ENCODE measurements around the gene POLRMT. TPM values are rescaled to one million over a fixed set of nuclear protein-coding genes. Genes with fewer than 3 reads are reported as not detected.

The POLRMT gene
- total RNA-seq, 6 experiments from 2014 or later, result 29.9 to 44.2 (median 34.7) TPM

DNA sequence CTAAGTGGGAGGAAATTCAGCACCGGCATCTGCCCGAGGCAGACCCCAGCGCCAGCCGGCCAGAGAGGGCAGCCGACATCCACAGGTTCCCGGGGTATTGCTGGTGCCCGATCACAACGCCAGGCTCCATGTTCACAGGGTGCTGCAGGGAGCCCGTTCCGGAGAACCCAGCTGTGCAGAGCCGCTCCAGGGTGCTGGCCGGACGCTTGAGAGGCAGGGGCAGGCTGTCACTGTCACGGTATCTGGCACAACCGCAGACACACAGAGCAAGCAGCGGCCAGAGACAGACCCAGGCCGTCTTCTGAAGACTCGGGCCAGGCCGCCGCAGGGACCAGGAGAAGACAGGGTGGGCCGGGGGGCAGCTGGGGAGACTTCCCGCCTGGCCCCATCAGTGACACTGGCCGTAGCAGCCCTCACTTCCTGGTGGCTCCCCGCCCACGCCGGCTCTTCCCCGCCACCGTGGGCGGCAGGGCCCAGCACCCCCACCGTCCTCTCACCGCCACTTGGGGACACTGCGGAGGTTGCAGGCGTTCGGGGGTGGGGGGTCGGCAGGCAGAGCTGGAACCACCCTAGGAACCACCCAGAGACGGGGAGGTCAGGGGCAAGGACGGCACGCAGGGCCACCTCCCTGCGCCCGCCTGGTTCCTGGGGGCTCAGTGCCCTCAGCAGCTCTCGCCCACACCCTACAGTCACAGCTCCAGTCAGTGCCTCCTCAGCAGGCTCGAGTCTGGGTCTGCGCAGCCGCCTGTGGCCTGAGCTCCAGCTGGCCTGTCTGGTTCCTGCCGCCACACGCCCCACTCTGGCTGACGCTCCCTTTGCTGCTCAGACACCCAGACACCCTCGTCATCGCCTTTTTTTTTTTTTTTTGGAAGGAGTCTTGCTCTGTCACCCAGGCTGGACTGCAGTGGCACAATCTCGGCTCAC, 25.8 kb upstream of the POLRMT start:
- no peaks in the 10 kb centered on the region for H3K36me3 Mint-ChIP-seq (ENCODE audit: low read depth)
- H3K27me3 Mint-ChIP-seq (ENCODE audit: insufficient read depth), result peaks cover 3% of the 10 kb centered on the region
- H3K27ac Mint-ChIP-seq, result no peak overlapping the region; the same call in 1 of the 2 replicates
- TF ChIP-seq, protein P1, sequence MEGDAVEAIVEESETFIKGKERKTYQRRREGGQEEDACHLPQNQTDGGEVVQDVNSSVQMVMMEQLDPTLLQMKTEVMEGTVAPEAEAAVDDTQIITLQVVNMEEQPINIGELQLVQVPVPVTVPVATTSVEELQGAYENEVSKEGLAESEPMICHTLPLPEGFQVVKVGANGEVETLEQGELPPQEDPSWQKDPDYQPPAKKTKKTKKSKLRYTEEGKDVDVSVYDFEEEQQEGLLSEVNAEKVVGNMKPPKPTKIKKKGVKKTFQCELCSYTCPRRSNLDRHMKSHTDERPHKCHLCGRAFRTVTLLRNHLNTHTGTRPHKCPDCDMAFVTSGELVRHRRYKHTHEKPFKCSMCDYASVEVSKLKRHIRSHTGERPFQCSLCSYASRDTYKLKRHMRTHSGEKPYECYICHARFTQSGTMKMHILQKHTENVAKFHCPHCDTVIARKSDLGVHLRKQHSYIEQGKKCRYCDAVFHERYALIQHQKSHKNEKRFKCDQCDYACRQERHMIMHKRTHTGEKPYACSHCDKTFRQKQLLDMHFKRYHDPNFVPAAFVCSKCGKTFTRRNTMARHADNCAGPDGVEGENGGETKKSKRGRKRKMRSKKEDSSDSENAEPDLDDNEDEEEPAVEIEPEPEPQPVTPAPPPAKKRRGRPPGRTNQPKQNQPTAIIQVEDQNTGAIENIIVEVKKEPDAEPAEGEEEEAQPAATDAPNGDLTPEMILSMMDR (IDR thresholded peaks at IDR 0.05), result no peak
- peaks cover 24% of the 10 kb centered on the region for H3K4me1 Mint-ChIP-seq (ENCODE audit: low read depth)
- H3K4me3 Mint-ChIP-seq, result no peak overlapping the region
- no peaks in the 10 kb centered on the region for H3K9me3 Mint-ChIP-seq
- DNase-seq, result no peak

DNA sequence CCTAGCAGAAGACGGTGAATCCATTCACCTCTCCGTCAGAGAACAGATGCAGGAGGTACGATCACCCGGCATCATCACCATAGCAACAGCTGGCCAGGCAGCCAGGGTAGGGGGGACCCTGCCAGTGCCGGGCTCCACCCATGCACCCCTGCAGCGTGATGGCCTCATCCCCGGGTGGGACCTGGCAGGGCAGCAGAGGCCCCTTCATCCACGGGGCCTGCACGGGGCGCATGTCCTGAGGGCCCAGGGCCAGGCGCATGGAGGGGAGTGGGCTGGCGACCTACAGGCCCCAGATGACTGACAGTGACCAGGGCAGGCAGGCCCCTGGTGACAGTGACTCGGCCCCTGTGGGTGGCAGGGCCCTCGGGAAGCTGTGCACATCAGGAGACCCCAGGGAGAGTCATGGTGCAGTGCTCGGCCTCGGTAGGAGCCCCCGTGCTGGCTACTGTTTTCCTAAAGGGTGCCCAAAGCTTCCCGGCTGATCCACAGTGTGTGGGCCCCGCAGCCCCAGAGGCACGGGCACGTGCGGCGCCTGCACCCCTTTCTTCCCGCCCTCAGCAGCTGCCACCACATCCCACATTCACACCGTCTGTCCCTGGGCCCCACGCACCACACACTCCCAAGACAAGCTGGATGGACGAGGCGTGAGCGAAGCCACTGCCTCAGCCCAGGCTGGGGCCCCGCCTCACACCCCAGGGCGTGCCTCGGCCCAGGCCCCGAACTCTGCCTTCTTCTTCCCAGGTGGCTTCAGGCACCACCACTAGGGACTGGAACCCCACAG, 24.9 kb upstream of the POLRMT start:
- DNase-seq, result no peak
- Mint-ChIP-seq H3K27me3 (ENCODE audit: insufficient read depth) (no peaks in the 10 kb centered on the region; the same call in 1 of the 2 replicates), H3K9me3 (no peaks in the 10 kb centered on the region), H3K36me3 (ENCODE audit: low read depth) (no peaks in the 10 kb centered on the region; the same call in 1 of the 2 replicates), H3K27ac (no peak overlapping the region), H3K4me3 (no peak overlapping the region), H3K4me1 (ENCODE audit: low read depth) (peaks cover 18% of the 10 kb centered on the region)
- TF ChIP-seq, protein P1 (IDR thresholded peaks at IDR 0.05), result no peak

- TF ChIP-seq, protein P1 (IDR thresholded peaks at IDR 0.05), result no peak
- no peak for DNase-seq
- Mint-ChIP-seq H3K27ac (no peak overlapping the region), H3K36me3 (ENCODE audit: low read depth) (no peaks in the 10 kb centered on the region; the same call in 1 of the 2 replicates), H3K27me3 (ENCODE audit: insufficient read depth) (no peaks in the 10 kb centered on the region; the same call in 1 of the 2 replicates), H3K4me1 (ENCODE audit: low read depth) (peaks cover 18% of the 10 kb centered on the region), H3K9me3 (no peaks in the 10 kb centered on the region), H3K4me3 (no peak overlapping the region)
These were observed 24.3 kb upstream of the POLRMT start for GRCh38 chr19:657611-658010.

GRCh38 chr19:656751-657559, 23.6 kb upstream of the POLRMT start:
- H3K4me1 Mint-ChIP-seq (ENCODE audit: low read depth), result peaks cover 17% of the 10 kb centered on the region
- TF ChIP-seq, protein P1 (IDR thresholded peaks at IDR 0.05), result no peak
- no peaks in the 10 kb centered on the region for H3K9me3 Mint-ChIP-seq
- H3K27ac Mint-ChIP-seq, result no peak overlapping the region
- DNase-seq, result no peak
- H3K36me3 Mint-ChIP-seq (ENCODE audit: low read depth), result no peaks in the 10 kb centered on the region; the same call in 1 of the 2 replicates
- no peaks in the 10 kb centered on the region; the same call in 1 of the 2 replicates for H3K27me3 Mint-ChIP-seq (ENCODE audit: insufficient read depth)
- H3K4me3 Mint-ChIP-seq, result no peak overlapping the region

GRCh38 chr19:655691-656090, 22.4 kb upstream of the POLRMT start:
- TF ChIP-seq, protein P1 (IDR thresholded peaks at IDR 0.05), result no peak
- no peaks in the 10 kb centered on the region for H3K9me3 Mint-ChIP-seq
- H3K4me1 Mint-ChIP-seq (ENCODE audit: low read depth), result peaks cover 4% of the 10 kb centered on the region
- H3K27ac Mint-ChIP-seq, result no peak overlapping the region
- no peaks in the 10 kb centered on the region; the same call in 1 of the 2 replicates for H3K36me3 Mint-ChIP-seq (ENCODE audit: low read depth)
- no peaks in the 10 kb centered on the region for H3K27me3 Mint-ChIP-seq (ENCODE audit: insufficient read depth)
- H3K4me3 Mint-ChIP-seq, result no peak overlapping the region
- no peak for DNase-seq

Measured in HFFc6 (cell line).